Caki2 (cell line): ENCODE measurements around the gene SALL1. TPM values are rescaled to one million over a fixed set of nuclear protein-coding genes. Genes with fewer than 3 reads are reported as not detected.

Experiments used
- DNase-seq: peaks from one replicate; pipeline ENCODE4 v3.0.0-alpha.2; 2015; ENCODE audit warnings: low read depth
- in situ Hi-C: cut with HindIII; loops from 2 replicates; pipeline ENCODE4 v1.10.0; 2016; ENCODE audit warnings: low sequenced_read_pairs, low pct_unique_long_range_greater_than_20kb, mixed read lengths
- total RNA-seq: library from RNA; depleted of rRNA; stranded (reverse); fragments of >200 nt; shearing (Covaris generic); gene quantifications from 2 replicates; pipeline ENCODE4 v1.2.3, GENCODE V29; 2014; ENCODE audit warnings: low replicate concordance

SALL1 gene
- total RNA-seq, 1 experiment from 2014 or later, result 5.6 TPM

DNA sequence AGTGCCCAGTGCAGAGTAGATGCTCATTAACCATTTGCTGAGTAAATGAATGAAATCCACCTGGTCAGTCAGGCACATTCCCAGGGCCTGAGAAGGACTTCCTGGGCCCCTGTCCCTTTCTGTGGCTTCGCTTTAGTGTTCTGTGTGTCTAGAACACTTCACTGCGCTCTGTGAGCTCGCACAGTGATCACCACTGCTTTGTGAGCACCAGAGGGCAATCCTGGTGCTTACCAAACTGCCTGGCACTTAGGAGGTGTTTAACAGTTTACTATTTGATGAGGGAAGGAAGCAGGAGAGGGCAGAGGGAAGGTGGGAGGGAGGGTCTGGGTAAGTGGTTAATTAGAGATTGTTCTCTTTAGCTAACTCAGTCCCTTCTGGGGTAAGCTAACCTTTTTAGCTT is 26.2 kb downstream of the SALL1 start:
- no peak for DNase-seq
- in situ Hi-C loops, result no loop called here

DNA sequence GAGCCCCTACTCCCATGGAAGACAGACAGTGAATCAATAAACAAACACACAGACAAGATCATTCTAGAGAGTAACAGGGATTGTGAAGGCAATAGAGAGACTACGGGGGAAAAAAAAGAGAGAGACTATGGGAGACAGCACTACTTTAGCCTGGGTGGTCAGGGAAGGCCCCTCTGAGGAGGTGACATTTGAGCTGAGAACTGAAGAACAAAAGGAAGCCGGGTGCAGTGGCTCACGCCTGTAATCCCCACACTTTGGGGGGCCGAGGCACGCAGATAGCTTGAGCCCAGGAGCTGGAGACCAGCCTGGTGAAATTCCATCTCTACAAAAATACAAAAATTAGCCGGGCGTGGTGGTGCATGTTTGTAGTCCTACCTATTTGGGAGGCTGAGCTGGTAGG is 29.2 kb downstream of the SALL1 start:
- in situ Hi-C loops, result no loop called here
- DNase-seq, result no peak

DNA sequence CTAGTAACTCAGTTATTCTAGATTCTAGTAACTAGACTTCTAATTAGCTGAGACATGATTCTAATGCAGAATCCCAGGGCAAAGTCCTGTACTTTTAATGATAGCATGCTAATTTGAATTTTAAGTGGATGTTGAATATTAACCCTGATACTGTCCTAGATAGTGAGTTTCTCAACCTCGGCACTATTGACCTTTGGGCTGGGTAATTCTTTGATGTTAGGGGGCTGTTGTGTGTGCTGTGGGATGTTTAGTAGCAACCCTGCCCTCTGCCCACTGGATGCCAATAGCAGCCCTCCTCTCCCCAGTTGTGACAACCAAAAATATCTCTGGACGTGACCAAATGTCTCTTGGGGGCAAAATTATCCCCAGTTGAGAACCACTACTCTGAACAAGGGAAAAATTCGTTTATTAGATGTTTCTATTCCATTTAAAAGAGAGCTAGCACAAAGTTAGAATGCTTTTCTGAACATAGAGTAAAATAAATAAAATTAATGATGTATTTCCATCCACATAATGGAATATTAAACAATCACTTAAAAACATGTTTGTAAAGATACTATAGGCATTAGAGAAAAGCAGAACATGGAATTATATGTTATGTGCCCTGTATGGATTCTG is 30.2 kb downstream of the SALL1 start:
- DNase-seq, result no peak
- in situ Hi-C loops, result no loop called here

DNA sequence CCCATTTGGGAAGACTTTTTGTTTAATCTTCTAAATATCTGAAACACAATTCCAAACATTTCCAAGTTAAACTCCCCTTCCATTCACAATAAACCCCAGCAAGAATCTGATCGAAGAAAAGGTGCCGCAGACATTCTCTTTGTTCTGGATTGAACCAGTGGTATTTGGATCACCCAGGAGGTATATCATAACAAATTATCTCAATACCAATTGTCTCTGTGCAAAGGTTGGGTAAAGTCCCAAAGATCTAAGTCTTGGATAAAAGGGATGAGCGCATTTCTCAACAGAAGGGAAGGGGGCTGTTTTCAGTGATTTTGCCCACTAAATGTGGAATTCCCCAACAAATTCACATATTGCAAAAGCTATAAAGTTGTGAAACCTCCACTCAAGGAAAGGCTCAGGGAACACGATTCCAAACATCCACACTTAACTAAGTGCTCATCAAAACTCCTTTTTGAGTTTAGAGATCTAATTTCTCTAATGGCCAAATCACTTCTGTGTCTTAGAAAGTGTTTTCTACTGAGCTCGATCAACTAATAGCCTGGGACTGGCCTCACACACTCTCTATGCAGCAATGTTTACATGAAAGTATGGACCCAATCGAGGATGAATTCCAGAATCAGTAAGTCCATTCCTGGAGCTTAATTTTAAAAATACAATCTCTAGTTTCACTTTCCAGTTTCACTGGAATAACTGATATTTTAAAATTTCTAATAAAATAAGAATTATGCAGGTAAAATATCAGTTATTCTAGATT is 30.9 kb downstream of the SALL1 start:
- in situ Hi-C loops, result no loop called here
- no peak for DNase-seq

DNA sequence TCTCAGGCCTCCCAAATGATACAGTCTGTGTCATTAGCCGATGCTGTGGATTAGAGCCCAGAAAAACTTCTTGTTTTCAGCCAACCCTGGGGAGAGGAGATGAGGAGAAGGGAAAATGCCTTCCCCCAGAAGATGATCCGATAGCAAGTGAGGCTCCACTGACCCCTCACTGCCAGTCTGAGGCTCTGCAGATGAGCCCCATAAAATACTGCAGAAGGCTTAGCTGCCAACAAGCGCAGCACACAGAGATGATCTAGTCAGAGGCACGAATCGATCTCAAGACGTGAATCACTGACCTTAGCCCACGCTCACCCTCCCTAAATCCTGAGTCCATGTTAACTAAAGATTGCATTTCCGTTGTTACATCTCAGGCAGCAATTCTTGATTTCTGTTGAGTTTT is 31.5 kb downstream of the SALL1 start:
- DNase-seq, result no peak
- in situ Hi-C loops, result no loop called here

DNA sequence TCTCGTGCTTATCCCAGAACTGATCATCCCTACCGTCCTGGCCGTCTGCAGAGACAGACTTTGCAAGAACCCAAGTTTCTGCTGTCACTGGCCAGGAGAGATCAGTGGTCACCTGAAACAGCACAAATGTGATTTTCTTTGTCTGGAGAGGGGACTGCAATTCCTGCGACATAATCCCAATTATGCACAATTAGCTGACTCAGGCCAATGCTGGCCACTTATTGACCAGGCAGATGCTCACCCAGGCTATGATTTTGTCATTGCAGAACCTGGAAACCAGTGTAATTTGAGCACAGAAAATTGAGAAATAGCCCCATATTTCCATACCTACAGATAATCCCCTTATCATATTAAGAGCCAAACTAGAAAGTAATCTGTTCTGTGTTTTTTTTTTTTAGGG is 34.7 kb downstream of the SALL1 start:
- in situ Hi-C loops, result no loop called here
- no peak for DNase-seq

DNA sequence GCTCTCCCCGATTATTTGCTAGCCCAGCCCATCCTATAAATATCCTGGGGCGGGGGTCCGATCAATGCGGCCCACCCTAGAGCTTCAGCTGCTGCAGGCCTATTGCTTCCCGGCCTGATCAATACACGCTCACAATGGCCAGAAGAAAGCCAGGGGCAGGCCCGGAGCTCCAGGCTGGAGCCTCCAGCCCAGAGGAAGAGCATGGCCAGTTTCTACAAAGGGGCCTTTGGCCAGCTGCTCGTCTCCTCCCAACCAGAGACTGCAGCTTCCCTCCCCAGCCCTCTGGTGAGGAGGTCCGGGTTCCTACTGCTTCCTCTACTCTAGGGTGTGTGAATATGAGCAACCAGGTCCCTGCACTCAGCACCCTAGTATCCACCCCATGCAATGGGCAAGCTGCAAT is 36.7 kb downstream of the SALL1 start:
- in situ Hi-C loops, result no loop called here
- no peak for DNase-seq

DNA sequence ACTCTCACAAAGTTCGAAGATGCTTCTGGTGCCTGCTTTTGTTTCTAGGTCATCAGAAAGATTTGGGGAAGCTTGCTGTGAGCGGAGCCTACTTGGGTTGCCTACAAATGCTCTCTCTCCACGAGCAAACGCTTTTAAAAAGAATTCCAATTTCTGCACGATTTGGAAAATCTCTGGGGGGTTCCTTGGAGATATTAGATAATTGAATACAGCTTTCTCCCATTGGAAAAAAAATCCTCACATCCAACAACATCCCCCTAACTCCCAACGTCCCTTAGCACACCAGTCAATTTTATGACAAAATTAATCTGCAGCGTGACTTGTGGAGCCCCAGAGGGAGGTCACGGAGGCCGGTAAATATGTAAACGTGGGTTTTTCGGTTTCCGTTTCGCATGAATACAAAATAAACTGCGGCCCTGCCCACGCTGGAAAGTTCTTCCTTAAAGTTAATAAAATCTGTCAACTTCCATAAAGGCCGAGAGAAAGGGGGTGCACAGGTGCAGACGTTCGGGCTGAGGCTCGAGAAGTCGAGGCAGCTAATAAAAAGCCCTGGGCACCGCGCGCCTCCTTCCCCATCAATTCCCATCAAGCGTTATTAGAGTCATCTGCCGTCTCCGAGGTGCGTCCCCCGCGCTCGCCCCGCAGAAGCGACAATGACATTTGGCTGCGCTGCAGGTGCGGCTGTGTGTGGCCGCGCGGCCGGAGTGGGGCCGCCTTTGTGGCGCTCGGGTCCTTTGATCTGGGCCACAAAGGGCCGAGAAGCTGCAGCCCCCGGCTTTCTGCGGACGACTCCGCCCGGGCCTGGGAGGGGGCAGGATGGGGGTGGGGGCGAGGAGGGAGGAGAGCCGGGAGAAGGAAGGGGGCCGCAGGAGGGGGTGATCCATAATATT is 37.6 kb downstream of the SALL1 start:
- no peak for DNase-seq
- in situ Hi-C loops, result no loop called here

DNA sequence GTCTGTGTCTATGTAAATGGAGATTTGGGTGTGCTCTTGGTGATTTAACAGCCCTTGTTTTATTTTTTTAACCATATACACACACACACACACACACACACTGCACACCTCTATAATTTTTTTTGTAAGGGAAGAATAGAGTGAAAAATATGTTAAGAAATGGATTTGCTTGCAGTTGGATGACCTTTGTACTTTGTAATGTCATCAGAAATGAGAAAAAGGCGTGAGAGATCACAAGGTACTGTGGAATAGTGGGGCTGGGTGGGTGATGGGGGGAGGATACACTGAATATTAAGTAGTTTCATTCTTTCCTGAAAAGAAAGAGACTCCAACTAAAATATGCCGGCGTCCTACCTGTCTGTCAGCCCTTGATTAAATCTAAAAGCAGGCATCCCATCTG is 38.7 kb downstream of the SALL1 start:
- no peak for DNase-seq
- in situ Hi-C loops, result no loop called here

DNA sequence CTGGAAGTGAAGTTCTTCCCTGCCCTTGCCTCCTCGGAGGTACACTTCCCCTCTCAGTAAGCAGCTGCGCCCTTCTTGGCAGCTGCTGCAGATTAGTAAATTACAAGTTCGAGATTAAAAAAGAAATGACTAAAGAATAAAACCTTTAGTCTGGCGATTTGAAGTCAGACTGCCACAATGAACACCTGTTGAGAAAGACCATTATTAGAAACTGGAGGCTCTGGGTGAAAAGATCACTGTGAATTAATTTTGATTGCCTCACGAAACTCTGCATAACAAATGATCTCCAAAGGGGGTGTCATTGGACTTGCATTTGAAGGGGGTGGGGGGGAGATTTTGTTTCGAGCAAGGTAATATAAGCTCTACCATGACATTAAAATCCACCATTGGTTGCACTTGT is 39.3 kb downstream of the SALL1 start:
- in situ Hi-C loops, result no loop called here
- DNase-seq, result no peak

DNA sequence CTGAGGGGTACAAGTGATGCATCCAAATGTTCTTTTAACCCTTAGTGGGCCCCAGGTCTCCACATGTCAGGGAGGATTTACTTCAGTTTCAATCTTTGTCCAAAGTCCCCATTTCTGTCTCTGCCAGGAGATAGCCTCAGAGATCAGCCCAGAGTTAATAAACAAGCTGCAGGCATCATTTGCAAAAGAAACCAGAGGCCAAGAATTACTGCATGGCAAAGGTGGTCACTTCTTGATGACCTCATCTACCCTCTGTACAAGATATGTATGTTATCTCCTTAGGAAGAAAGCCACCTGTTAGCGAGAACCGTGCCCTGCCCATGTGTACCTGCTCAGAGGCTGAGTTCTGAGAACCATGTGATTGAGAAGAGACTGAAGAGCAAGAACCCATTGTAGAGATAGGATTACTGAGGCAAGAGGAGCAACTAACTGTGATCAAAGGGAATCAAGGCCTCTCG is 40.3 kb downstream of the SALL1 start:
- in situ Hi-C loops, result no loop called here
- DNase-seq, result no peak

DNA sequence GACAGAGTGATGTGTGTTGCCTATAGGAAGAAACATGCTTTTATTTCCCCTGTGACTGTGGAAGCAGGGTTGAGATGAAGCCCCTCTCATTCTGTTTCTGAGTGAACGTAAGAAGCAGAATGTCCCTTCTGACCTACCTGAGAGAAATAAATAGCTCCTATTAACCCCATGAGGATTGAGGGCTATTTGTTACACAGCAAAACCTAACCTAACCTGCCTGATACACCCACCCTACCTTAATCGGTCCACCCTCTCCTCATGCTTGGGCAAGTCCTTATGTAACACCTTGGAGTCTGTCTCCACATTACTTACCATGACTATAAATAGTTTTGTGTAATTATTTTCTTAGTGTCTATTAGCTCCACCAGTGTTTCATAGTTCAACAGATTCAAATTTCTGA is 41.9 kb downstream of the SALL1 start:
- no peak for DNase-seq
- in situ Hi-C loops, result no loop called here

DNA sequence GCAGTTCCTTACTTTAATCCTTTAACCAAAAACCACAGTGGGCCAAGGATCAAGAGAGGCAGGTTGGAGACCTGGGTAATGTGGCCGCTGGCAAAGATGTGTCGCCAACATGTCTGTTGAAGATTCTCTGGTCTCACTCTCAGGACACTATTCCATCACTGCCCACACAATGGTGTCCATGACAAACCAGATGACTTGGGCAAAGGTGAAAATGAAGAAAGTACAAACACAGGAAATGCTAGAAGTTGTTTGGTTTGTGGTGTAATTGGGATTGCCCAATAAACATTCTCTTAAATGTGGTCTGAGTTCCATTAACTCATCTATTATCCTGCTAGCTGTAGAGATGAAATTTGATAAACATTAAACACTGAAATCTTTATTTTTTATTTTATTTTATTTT is 43.3 kb downstream of the SALL1 start:
- in situ Hi-C loops, result no loop called here
- no peak for DNase-seq

DNA sequence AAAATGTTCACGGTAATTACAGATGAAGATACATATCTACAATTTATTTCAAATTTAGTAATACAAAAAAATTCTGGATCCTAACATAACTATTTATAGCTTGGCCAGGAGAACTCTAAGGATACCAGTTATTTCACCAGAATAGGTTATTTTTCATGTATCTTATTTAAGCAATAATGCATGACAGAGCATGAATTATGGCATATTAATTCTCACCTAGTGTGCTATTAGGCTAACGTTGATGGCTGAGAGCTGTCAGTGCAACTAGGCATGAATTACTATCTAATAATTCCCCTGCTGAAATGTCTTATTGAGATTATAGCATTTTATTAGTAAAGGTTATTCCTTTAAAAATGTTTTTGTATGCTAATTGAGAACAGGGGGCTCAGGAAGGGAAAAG is 44.5 kb downstream of the SALL1 start:
- in situ Hi-C loops, result no loop called here
- DNase-seq, result no peak

DNA sequence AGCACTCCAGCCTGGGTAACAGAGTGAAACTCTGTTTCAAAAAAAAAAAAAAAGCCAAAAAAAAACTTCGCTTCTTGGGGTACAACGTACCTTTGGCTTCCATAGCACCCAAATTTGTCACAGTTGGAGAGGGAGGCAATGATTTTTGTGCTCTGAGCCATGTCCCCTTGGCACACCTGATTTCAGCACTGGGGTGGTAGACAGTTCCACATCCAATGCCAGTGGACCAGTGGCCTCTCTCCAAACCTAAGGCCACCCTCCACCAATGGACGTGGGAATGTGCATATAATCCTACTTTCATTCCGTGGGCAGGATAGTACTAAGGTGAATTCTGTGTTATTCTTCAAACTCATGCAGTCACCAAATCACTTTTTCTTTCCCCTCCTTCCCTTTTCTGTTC is 47.5 kb downstream of the SALL1 start:
- in situ Hi-C loops, result no loop called here

DNA sequence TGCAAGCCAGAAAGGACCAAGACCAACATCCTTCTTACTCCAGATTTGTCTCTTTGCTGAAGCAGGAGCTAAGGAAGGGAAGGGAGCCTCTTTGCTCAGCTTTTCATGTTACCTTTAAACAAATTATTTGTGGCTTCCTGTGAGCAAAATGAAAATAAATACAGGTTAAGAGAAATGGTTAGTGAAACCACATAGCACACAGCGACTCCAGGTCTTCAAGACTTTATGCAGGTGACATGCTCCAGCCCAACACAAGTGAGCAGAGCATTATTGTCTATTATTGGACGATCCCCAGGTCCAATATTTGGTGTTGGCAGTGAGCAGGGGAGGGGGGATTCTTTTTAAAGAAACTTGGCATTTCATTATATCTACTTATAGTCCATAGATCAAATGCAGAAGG is 53.3 kb downstream of the SALL1 start:
- in situ Hi-C loops, result no loop called here
- no peak for DNase-seq

More for the DNA sequence above, 47.5 kb downstream of the SALL1 start:
- no peak for DNase-seq

DNA sequence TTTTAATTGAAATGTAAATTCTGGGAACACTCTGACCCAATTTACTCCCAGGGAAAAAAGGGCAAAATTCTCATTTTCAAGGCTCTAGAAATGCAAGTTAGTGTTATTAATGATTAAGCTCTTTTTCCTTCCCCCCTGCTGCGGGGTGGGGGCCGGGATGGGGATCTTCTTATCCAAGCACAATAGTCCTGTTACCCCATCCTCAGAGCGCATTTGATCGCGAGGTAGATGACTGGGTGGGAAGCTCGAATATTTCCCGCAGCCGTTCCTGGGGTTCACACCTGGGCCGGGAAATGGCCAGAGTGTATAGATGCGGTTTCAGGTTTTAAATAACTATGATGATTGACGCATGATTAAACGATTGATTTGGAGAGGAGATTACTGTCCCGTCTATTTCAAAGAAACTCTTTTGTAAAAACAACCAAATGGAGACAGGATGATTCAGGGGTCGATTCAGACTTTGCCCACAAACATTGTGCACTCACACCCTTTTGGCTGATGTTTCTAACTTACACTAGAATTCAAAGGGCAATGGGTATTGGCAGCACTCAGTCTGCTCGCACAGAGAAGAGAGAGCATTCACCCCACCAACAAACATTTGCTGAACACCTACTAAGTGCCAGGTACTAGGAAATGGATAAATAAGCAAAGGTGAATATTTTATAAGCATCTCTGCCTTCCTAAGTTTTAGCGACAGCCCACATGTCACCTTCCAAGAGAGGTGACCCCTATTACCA is 55.0 kb downstream of the SALL1 start:
- in situ Hi-C loops, result no loop called here
- no peak for DNase-seq

DNA sequence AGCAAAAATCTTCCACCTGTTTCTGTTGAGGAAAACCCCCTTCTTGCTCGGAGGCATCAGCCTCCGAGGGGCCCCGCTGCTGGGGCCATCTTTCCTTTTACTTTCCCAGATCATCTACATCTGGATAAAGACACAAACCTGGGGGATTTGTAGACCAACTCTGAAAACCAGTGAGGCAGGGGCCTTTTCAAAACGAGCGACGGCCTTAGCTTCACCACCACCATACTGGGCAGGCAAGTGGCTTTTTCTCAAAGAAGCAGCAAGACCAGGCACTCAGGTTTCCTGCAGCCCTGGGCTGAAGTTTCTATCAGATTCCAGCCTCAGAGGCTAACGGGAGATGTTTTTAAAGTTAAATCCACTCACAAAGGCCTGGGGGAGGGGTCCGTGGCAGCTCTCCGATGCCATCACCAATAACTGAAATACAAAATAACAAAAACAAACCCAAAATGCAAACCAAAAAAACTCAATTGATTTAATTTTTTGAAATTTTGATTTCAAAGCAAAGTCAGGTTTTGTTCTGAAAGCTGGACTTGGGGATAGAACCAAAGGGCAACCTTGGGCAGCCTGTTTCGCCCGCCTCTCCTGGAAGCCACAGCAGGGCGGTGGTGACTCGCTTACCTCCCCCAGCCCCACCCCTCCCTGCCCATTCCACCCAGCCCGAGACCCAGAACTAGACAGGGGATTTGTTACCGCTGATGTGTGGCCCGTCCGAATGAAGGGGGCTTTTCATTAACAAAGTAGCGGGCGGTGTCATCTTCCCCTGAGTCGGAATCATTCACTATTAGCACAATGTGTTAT is 55.8 kb downstream of the SALL1 start:
- no peak for DNase-seq
- in situ Hi-C loops, result no loop called here
